NCI-H345 treated with DMSO at 0.1 percent for 48 hours (cell line): Measurements from ENCODE around the gene CCNJ.
A peak's percentile ranks its signal among the peaks of the same experiment; 100 is the strongest.
"Not testable (repeated sequence)": the region's sequence is repeated elsewhere in the genome, so short reads cannot be mapped to it uniquely, and the experiment has no call there.

ENCODE experiments used
- DNase-seq: peaks from one replicate; lab custom pipeline; 2025; ENCODE audit not compliant: unreplicated experiment; lab: John Stamatoyannopoulos, UW

Gene CCNJ, protein sequence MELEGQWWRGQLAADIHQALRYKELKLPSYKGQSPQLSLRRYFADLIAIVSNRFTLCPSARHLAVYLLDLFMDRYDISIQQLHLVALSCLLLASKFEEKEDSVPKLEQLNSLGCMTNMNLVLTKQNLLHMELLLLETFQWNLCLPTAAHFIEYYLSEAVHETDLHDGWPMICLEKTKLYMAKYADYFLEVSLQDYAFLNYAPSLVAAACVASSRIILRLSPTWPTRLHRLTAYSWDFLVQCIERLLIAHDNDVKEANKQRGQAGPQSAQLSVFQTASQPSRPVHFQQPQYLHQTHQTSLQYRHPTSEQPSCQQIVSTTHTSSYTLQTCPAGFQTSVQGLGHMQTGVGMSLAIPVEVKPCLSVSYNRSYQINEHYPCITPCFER

DNA sequence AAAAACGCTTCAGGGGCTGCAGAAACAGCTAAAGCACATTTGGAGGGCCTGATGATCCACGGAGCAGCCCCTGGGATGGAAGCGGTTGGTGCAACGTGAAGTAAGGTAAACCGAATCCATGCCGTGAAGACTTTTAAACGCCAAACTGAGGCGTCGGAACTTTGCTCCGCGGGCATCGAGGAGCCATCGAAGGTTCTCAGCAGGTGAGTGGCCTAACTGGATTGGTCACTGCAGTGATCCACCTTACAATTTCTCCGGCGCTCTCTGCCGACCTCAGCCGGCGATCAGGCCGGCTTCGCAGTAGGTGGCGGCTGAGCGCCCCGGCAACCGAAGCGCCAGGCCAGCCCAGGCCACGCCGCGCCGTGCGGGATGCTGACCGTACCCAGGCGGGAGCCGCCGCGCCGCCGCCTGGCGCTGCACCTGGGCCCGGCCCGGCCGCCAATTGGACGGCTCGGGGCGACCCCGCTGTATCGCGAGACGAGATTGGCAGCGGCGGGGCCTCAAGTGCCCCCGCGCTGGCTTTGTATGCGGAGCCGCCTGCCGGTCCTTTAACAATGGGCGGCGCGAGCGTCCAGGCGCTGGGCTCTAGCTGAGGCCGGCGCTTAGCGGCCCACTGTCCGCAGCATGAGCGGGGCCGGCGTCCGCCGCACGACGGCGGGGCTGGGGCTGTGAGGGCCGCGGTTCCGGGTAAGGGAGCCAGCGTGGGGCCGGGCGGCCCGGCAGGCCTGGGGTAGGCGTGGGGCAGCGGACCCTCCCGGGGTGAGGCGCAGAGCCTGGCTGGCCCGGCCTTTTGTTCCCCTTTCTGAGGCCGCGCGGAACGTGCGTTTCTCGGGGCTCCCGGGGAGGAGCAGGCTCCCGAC lies at the start of gene CCNJ:
CCNJ (plus strand) TSS at position 551 of the 860 bp plus-strand sequence. CDS start 811 bp downstream, outside the sequence.
- peak; percentile 54 for DNase-seq

DNA sequence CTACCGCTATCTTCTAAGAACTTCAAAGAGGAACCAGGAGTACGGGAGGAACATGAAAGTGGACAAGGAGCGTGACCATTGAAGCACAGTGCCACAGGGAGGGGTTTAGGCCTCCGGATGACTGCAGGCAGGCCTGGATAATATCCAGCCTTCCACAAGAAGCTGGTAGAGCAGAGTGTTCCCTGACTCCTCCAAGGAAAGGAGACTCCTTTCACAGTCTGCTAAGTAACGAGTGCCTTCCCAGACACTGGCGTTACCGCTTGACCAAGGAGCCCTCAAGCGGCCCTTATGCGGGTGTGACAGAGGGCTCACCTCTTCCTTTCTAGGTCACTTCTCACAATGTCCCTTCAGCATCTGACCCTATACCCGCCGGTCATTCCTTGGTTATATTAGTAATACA lies 49.0 kb upstream of the CCNJ start:
- DNase-seq: not testable (repeated sequence)

DNA sequence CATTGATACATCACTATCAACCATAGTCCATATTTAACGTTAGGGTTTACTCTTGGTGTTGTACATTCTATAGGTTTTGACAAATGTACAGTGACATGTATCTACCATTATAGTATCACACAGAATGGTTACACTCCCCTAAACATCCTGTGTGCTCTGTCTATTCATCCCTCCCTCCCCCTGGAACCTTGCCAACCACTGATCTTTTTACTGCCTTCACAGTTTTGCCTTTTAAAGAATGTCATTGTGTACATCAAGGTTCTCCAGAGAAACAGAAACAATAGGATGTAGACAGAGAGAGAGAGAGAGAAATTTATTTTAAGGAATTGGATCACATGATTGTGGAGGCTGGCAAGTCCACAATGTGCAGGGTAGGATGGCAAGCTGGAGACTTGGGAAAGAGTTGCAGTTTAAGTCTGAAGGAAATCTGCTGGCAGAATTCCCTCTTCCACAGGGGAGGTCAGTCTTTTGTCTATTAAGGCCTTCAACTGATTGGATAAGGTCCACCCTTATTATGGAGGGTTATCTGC lies 45.1 kb upstream of the CCNJ start:
- no peak for DNase-seq

DNA sequence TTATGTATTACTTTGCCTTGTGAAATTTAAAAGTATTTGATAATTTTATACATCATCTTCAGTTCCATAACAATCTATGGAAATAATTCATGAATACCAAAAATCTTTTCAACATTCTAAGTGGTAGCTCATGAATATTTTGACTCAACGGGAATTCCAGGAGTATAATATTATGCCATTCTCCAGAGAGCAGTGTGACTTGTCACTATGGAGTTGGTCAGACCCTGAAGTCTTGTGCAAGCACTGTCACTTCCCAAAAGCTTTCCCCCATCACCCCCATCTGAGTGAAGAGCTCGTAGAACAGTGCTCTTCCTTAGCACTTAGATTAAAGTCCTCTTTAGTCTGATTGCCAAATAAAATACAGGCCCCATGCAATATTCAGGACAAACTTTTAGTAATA lies 29.4 kb upstream of the CCNJ start:
- DNase-seq: no peak

DNA sequence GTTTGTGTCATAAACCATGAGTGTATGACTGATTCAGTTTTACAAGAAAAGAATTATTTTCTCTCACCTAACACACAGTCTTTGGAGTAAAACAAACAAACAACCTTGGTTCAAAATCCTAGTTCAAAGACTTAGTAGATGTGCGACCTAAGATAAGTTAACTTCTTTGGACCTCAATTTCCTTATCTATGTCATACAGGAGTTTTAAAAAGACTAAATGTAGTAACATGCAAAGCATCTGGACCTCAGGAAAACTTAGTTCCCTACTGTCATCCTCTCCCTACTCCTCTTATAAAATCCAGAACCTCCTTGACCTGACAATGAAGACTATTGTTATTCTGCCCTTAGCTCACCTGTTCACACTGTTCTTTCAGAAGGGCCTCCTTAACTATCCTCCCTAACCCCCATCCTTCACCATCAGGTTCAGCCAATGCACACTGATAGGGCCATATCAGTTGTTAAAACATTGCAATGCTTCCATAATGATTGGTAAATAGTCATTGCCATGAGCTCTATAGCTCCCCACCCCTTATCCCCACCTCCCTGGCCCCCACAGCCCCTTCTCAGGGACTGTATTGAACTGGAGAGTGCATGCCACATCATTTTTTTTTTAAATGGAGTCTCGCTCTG lies 28.8 kb upstream of the CCNJ start:
- no peak for DNase-seq

DNA sequence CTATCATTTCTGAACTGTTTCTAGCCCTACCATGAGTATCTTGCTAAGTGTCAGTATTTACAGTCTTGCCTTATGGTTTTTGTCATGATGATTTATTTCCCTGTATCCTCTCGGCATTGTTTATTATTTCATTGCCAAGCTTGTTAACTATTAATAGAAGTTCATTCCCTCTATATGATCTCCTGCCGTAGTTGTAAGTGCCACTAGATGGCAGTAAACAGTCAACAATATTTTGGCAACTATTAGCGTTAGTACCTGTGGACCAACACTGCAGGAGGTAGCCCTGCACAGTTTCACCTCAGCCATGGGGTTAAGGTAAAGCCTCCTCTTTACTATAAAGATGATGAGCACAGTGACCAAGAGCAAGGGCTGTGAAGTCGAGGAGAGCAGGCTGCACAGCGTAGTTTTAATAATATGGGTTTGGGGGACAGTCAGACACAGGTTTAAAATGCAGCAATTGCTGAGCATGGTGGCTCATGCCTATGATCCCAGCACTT lies 26.1 kb upstream of the CCNJ start:
- peak; percentile 24 for DNase-seq

DNA sequence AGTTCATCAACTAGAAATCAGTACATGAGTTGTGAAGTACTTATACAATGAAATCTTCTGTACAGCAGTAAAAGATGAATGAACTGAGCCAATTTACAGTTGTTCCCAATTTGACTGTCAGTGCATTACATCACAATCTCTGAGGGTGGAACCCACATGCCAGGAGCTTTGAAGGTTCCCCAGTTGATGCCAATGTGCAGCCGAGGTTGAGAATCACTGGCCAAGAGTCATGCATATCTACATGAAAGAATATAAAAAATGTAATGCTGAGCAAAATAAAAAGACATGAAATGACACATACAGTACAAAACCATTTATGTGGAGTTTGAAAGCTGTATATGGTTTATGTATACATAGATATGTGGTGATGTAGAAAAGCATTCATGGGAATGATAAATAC lies 22.1 kb upstream of the CCNJ start:
- DNase-seq: no peak

DNA sequence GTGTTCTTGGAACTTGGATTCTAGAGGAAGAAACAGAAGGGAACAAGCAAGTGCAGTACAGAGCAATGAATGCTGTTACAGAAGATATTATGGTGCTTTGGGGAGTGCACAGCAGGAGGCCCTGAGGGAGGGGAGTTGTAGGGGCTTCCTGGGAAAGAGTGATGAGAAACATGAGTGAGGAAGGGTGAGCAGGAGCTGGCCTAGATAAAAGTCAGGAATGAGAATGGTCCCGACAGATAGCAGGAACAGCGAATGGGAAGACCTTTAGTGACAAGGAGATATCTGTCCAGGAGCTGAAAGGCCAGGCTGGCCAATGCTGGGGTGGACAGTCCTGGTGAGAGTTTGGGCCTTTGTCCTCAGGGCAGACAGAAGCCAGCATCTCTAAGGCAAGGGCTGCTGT lies 20.6 kb upstream of the CCNJ start:
- no peak for DNase-seq

DNA sequence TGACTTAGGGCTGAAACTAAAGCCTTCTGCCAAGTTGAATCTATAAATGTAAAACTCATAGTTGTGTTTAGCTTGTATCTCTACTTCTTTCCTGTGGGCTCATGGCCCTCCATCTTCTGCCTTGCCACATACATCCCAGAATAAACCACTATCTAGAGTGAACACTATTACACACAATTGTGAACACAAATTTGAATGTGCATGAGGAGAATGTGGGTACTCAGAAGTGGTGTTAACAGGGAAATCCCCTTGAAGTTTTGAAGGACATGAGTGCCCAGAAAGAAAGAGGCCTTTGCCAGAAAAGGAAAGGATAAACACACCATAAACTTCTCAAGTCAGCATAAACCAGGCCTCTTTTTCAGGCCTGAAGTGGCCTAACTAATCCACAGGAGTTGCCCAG lies 20.2 kb upstream of the CCNJ start:
- no peak for DNase-seq

DNA sequence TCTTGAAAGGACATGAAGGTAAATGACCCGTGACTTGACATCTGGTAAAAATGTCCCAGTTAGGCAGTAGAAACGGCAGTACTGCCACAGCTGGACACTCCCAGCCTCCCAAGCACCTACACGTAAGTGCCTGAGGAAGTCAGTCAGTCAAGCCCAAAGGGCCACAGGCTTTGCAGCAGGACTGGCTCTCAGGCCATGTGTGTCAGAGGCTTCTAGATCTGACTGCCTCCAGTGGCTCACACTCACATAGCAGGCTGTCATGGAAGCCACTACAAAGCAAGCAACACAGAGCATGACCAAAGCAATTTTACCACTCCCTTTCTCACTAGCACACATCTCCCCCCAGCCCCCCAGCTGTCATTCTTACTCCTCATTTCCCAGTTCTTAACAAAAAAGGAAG lies 17.8 kb upstream of the CCNJ start:
- no peak for DNase-seq

DNA sequence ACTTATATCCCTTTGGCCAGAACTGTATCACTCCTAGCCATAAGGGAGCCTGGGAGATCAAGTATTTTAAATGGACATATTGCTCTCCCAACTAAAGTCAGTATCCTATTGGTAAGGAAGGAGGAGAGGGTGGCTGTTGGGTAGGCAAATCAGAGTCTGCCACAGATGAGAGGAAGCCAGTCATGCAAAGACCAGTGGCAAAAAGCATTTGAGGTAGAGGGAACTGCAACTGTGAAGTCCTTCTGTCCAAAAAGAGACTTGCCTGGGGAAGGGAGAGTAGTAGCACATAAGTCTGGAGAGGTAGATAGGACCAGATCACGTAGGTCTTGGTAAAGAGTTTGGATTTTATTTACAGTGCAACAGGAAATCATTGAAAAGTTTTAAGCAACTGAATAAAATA lies 8.8 kb upstream of the CCNJ start:
- no peak for DNase-seq

DNA sequence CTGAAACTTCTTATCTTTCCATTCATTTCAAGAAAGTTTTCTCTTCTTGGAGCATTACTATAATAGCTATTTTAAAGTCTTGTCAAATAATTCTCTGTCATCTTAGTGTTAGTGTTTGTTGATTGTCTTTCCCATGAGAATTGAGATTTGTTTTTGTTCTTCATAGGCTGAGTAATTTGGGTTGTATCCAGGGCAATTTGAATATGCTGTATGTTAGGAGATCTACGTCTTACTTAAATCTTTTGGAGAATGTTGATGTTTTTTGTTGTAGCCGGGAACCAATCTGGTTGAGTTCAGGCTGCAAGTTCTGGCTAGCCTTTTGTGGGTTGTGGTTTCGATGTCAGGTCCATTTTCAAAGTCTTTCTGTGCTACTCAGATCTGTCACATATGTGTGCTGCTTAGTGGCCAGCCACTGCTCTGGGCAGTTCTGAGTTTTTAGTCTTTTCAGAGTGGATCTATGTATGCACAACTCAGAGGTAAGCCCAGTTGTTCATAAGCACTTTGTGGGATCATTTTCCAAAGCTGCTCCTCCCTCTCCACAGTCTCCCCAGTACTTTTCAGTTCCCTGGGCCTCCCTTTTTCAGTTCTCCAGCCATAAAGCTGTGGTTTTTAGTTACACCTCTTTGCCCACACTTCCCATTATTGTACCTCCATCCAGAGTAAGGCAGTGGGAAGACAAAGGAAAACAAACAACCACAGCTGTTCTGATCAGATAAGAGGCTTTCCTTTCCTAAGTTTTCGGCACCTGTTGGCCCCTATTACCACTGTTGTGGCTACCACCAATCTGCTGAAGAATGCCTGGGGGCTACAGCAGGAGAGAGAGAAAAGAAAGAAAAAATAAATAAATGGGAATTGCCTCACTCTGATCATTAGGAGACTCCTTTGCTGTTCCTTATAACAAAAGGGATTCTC lies 4.7 kb upstream of the CCNJ start:
- DNase-seq: no peak

DNA sequence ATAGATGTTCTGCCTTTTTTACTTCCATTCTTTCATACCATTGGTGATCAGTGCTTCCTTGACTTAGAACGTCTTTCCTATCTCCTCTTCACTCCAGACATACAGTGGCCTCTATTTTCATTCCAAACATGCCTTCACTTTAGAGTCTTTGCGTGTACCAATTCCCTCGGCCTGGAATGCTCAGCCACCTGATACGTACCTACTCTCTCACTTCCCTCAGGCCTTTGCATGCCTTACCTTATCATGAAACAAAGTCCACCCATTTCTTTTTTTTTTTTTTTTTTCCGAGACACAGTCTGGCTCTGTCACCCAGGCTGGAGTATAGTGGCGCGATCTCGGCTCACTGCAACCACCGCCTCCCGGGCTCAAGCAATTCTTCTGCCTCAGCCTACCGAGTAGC lies 2.2 kb upstream of the CCNJ start:
- no peak for DNase-seq

DNA sequence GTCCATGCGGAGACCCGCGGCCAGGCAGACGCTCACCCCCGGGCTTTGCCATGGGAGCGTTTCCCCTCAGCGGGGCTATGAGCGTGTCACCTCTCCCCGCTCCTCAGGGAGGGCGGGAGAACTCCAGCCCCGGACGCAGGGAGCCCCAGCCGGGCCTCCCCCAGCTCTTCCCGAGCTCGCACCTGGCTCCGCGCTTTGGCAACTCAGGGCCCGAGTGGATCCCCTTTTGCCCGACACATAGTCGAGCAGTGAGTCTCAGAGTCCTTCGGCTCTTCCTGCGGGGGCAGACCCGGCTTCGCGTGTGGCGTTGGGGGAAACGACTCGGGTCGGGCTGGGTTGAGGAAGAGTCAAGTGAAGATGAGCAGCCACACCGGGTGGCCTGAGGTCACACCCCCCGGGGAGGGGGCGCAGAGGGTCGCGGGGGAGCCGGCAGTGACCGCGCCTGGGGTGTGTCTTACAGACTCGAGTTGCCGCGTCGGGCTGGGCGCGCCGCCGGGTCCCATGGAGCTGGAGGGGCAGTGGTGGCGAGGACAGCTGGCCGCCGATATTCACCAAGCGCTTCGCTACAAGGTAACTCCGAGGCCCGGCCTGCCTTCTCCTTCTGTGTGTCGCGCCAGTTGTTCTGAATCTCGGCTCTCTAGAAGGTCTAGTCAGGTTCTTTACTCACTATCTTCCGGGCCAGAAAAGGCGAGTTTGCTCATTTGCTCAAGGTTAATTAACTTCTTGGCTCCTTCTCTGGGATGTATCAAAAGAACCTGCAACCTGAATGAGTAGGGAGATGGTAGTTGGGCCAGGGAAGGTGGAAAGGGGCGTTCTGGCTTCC lies 721 bp downstream of the CCNJ start:
- DNase-seq: peak; percentile 5

DNA sequence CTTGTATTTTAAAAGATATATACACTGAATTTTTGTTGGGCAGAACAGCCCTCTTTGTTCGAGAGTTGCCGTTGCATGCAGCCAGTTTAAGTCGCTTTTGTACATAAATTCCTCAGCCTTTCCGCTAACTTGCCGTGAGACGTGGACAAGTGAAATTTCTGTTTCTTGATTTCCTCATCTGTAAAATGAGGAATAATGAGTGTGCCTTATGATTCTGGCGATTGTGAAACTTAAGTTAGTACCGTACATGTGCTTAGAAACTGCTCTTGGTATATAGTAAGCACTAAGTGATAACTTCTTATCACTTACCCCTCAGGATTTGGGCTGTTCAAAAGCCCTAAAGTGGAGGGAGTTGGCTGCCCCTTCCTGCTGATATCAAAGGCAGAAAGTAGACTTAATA lies 1.4 kb downstream of the CCNJ start:
- peak; percentile 2 for DNase-seq

DNA sequence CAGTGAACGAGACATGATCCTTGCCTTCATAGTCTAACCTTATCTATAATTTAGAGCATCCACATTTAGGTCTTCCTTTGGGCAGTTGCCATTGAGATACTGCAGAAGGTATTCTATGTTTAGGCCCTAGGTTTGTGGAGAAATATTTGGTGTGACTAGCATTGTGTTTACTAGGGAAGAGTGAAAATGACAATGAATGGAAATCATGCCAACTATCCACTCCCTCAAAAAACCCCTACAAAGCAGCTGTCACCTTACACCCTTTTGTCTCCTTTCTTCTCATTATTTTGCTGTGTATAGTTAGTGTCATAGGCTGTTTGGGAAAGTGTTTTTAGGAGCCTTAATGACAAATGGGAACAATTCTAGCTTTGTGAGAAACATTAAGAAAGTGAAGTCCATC lies 3.2 kb downstream of the CCNJ start:
- DNase-seq: no peak

DNA sequence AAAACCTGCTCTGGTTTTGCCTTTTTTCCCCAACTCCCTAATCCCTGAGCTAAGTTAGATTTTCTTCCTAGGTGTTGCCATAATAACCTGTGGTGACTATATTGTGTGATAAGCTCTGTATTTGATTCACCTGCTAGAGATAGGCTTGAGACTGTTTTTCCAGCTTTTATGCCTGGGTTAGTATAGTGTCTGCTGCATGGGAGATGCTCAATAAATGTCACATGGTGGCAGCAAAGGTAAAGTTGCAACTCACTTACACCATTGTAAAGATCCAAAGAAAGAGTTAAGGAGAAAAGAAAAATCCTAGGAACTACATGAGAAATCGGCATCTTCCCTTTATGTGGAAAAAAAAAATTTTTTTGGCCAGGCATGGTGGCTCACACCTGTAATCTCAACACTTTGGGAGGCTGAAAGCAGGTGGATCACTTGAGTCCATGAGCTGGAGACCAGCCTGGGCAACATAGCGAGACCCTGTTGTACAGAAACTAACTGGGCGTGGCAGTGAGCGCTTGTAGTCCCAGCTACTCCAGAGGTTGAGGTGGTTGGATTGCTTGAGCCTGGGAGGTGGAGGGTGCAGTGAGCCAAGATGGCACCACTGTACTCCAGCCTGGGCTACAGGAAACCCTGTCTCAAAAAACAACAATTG lies 3.7 kb downstream of the CCNJ start:
- DNase-seq: no peak

DNA sequence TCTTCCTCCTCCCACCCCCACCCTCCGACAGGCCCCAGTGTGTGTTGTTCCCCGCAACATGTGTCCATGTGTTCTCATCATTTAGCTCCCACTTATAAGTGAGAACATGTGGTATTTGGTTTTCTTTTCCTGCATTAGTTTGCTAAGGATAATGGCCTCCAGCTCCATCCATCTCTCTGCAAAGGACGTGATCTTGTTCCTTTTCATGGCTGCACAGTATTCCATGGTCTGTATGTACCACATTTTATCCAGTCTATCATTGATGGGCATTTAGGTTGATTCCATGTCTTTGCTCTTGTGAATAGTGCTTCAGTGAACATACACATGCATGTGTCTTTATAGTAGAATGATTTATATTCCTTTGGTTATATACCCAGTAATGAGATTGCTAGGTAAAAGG lies 4.5 kb downstream of the CCNJ start:
- DNase-seq: not testable (repeated sequence)

DNA sequence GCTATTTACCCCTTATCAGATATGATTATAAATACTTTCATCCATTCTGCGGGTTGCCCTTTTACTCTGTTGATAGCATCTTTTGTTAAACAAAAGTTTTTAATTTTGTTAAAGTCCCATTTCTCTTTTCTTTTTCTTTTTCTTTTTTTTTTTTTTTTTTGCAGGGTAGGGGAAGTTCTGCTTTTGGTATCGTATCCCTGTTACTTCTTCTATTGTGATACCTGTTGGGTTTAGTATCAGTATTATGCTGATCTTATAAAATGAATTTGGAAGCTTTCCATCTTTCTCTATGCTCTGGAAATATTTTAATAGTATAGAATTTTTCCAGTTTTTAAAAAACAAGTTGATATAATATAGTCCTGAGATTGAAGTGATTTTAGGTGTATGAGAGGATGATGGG lies 6.0 kb downstream of the CCNJ start:
- no peak for DNase-seq
